ENCODE measurements around the gene CD177.
"Not testable (repeated sequence)": the region's sequence is repeated elsewhere in the genome, so short reads cannot be mapped to it uniquely, and the experiment has no call there.

The CD177 gene

DNA sequence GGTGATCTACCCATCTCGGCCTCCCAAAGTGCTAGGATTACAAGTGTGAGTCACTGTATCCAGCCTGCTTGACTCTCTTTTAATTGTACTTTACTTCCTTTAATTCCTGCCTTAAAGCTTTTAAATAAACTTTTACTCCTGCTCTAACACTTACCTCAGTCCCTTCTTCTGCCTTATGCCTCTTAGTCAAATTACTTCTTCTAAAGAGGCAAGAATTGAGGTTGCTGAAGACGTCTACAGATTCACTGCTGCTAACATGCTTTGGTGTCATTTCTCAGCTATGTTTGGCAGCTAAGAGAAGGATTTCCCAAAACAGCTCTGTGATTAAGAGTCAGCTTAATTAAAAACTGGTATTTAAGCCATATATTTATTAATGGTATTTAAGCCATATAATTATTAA lies 32.9 kb upstream of the CD177 start:
- DNase-seq (ENCODE audit: low read depth), result no peak
- TF ChIP-seq, protein P1, sequence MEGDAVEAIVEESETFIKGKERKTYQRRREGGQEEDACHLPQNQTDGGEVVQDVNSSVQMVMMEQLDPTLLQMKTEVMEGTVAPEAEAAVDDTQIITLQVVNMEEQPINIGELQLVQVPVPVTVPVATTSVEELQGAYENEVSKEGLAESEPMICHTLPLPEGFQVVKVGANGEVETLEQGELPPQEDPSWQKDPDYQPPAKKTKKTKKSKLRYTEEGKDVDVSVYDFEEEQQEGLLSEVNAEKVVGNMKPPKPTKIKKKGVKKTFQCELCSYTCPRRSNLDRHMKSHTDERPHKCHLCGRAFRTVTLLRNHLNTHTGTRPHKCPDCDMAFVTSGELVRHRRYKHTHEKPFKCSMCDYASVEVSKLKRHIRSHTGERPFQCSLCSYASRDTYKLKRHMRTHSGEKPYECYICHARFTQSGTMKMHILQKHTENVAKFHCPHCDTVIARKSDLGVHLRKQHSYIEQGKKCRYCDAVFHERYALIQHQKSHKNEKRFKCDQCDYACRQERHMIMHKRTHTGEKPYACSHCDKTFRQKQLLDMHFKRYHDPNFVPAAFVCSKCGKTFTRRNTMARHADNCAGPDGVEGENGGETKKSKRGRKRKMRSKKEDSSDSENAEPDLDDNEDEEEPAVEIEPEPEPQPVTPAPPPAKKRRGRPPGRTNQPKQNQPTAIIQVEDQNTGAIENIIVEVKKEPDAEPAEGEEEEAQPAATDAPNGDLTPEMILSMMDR (IDR thresholded peaks at IDR 0.05; ENCODE audit: insufficient read depth, low read depth, low read length, missing control alignments), result no peak

DNA sequence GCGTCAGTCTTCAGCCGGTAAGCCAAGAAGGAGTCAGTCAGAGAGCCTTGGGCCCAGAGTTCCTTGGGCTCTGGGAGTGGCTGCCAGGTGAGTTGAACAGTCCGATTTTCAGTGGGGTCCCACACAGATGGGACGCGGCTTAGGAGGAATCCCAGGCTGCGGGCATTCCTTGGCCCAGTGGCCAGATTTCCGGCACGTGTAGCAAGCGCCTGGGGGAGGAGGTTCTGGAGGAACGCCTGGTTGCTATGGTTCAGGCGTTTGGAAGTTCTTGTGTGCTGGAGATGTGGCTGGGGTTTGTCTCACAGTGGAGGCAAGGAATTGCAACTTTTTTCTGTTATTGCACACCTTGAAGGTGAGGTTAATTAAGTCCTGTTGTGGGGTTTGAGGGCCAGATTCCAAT lies 26.7 kb upstream of the CD177 start:
- not testable (repeated sequence) for DNase-seq (ENCODE audit: low read depth); H3K4me3 ChIP-seq (ENCODE audit: low read length)

More for the DNA sequence above, 32.9 kb upstream of the CD177 start:
- H3K4me3 ChIP-seq (ENCODE audit: low read length), result no peak overlapping the region

DNA sequence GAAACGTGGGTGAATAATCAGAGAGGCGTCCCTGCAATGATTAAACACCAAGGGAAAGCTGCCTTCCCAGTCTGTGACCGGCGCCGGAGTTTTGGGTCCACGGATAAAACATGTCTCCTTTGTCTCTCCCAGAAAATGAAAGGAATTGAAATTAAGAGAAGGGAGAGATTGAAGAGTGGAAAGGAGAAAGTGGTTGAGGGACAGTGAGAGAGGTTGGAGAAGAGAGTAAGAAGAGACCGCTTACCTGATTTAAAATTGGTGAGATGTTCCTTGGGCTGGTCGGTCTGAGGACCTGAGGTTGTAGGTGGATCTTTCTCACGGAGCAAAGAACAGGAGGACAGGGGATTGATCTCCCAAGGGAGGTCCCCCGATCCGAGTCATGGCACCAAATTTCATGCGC lies 24.9 kb upstream of the CD177 start:
- not testable (repeated sequence) for H3K4me3 ChIP-seq (ENCODE audit: low read length); DNase-seq (ENCODE audit: low read depth)

DNA sequence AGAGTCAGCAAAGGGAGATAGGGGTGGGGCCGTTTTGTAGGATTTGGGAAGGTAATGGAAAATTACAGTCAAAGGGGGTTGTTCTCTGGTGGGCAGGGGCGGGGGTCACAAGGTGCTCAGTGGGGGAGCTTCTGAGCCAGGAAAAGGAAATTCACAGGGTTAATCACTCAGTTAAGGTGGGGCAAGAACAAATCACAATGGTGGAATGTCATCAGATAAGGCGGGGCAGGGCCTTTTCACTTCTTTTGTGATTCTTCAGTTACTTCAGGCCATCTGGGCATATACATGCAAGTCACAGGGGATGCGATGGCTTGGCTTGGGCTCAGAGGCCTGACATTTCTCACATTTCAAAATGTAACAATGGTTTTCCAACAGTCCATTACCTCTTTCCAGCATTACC lies 24.4 kb upstream of the CD177 start:
- DNase-seq (ENCODE audit: low read depth); H3K4me3 ChIP-seq (ENCODE audit: low read length): not testable (repeated sequence)

DNA sequence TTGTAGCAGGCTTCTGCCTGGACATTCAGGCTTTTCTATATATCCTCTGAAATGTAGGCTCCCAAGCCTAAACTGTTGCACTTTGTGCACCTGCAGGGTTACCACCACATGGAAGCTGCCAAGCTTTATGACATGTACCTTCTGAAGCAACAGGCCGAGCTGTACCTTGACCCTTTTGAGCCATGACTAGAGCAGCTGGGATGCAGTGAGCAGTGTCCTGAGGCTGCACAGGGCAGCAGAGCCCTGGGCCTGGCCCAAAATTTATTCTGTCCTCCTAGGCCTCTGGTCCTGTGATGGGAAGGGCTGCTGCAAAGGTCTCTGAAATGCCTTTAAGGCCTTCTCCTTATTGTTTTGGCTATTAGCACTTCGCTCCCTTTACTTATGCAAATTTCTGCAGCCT lies 23.5 kb upstream of the CD177 start:
- DNase-seq (ENCODE audit: low read depth), result no peak
- TF ChIP-seq, protein P1 (IDR thresholded peaks at IDR 0.05; ENCODE audit: insufficient read depth, low read depth, low read length, missing control alignments), result no peak
- H3K4me3 ChIP-seq (ENCODE audit: low read length), result no peak overlapping the region

DNA sequence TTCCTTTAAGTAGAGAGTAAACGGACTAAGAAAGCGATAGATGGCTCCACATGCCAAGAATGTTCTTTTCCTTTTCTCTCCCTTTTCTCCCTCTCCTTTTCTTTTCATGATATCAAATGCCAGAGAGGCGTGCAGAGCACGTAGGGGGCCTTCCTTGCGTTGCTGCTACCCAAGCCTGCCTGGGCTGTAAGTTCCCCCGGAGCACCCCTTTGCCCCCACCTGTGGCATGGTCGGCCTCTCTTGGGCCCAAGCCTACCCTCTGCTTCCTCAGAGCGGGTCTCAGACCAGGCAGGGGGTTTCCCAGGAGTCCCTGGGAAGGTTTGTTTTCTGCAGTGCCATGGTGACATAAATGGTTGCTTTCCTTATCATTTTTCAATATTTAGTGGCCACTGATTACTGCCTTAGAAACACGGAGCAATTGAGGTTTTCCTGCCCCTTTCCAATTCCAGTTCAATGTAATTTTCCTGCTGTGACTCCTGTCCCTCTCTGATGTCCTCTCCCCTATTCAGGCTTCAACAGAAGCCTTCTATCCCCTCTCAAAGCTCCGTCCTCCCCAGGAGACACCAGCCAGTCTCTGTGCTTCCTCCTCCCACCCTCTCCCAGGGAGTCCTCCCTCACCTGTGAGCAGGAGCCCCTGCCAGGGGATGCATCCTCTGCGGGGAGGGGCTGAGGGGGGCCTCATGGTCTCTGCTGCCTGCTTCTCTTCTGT lies 22.6 kb upstream of the CD177 start:
- TF ChIP-seq, protein P1 (IDR thresholded peaks at IDR 0.05; ENCODE audit: insufficient read depth, low read depth, low read length, missing control alignments), result no peak
- no peak for DNase-seq (ENCODE audit: low read depth)
- H3K4me3 ChIP-seq (ENCODE audit: low read length), result no peak overlapping the region

DNA sequence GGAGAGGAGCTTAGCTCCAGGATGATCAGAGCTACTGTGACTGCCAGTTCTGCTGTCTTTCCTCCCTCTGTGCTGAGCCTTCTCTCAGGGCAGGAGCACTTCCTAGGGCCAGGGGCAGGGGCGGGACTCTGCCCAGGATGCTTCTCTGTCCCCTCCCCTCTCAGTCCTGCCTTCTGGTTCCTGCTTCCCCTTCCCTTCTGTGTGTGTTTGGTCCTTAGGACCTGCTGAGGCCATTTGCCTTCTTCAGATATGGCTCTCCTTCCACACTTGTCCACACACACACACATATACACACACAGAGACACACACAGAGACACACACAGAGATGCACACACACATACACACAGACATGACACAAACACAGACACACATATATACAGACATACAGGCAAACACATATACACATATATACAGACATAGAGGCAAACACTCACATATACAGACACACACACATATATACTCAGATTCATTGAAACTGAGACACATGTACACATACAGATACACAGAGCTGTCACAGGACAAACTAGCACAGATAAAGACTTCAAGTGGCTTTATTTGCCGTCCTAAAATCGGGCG lies 22.0 kb upstream of the CD177 start:
- no peak for DNase-seq (ENCODE audit: low read depth)
- no peak overlapping the region for H3K4me3 ChIP-seq (ENCODE audit: low read length)
- TF ChIP-seq, protein P1 (IDR thresholded peaks at IDR 0.05; ENCODE audit: insufficient read depth, low read depth, low read length, missing control alignments), result no peak

DNA sequence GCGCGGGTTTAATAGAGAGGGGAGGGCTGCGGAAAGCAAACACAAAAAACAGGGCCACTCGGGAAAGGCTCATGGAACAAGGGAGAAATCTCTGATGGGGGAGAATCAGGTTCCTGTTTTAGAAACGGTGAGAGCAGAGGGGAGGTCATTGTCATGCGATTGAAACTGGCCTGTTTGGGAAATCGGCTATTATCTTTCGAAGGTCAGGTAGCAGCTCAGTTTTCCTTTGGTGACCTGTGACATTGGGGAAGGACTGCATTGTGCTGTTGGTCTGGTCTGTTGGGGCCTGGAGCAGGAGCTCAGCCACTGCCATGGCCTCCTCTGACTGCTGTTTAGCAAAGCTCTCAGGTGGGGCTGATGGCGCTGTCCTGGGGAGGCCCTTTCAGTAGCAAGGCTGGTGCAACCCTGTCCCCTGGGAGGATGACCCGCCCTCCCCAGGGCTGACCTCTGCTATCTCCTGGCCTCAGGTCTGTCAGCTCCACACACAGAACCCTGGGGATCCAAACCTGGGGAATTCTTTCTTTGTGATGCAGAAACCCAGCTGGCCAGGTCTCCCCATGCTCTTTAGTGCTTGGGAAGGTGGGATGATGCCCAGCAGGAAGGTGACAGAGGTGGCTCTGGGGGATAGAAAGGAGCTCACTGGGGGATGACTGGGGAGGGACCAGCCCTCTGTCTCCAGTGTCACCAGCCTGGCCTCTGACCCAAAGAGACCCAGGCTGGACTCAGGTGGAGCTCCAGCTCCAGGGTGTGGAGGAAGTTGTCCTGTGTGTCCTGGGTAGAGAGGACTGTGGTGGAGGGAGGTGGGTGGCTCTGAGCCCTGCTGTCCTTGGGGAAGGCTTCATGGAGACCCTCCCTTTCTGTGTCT lies 21.2 kb upstream of the CD177 start:
- DNase-seq (ENCODE audit: low read depth), result no peak
- TF ChIP-seq, protein P1 (IDR thresholded peaks at IDR 0.05; ENCODE audit: insufficient read depth, low read depth, low read length, missing control alignments), result no peak
- H3K4me3 ChIP-seq (ENCODE audit: low read length), result no peak overlapping the region

DNA sequence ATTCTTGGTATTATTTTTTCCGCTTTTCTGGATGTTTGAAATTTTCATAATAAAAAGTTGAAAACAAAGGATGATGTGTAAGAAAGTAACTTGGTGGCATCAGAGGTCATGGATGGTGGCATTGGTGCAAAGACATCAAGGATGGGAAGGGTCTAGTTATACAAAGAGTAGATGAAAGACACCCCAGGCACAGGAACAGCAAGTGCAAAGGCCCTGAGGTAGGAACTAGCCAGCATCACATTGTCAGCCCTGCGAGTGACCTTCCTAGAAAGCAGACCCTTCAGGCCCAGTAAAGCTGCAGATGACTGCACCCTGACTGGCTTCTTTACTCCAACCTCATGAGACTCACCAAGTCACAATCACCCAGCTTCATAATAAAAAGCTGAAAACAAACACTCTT lies 17.0 kb upstream of the CD177 start:
- not testable (repeated sequence) for DNase-seq (ENCODE audit: low read depth); H3K4me3 ChIP-seq (ENCODE audit: low read length)

Measured in epithelial cell of esophagus (primary cell).